ENCODE data around the gene DMKN.

Gene DMKN

GRCh38 chr19:35534803-35535480, 21.5 kb upstream of the DMKN start:
- no peak overlapping the region for H3K27ac ChIP-seq (ENCODE audit: low read length)
- H3K9ac ChIP-seq (ENCODE audit: low read length in 2 of 2), result no peak overlapping the region
- H3K4me1 ChIP-seq (ENCODE audit: control insufficient read depth, insufficient read depth, low read length), result peaks cover 3% of the 10 kb centered on the region
- peaks cover 30 to 31% of the 10 kb centered on the region in 2 donors for H3K27me3 ChIP-seq (ENCODE audit: control insufficient read depth in 1 of 2, insufficient read depth in 2 of 2, low read length in 2 of 2)
- no peaks in the 10 kb centered on the region for H3K36me3 ChIP-seq (ENCODE audit: control insufficient read depth in 2 of 2, insufficient read depth in 2 of 2, low read length in 2 of 2)
- no peaks in the 10 kb centered on the region for H3K9me3 ChIP-seq (ENCODE audit: control insufficient read depth in 2 of 2, low read length in 2 of 2)
- no peak overlapping the region for H3K4me3 ChIP-seq (ENCODE audit: low read length in 2 of 2)

DNA sequence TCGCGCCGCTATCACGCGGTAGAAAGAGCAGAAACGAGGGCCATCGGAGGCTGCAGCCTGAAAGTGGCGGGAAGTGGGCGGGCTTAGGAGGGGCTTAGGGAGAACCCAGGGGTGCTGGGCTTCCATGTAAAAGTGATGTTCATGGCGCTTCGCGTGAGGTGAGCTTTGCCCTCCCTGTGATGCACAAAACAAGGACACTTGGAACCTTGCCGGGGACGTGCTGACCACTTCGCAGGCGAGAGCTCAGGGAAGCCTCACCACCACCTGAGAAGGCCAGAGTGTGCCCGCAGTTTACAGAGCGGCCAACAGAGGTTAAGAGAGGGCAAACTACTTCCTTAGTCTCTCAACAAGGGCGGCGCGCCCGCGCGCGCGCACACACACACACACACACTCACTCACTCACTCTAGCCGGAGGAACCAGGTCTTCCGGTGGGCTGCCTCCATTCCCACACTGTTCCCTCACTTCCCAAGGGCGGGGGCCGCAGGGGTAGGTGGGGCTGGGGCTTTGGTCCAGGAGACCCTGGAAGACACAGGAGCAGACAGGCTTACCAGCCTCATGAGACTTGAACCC, 20.5 kb upstream of the DMKN start:
- H3K4me3 ChIP-seq (ENCODE audit: low read length in 2 of 2), result no peak overlapping the region
- no peaks in the 10 kb centered on the region for H3K36me3 ChIP-seq (ENCODE audit: control insufficient read depth in 2 of 2, insufficient read depth in 2 of 2, low read length in 2 of 2)
- peaks cover 37 to 40% of the 10 kb centered on the region in 2 donors for H3K27me3 ChIP-seq (ENCODE audit: control insufficient read depth in 1 of 2, insufficient read depth in 2 of 2, low read length in 2 of 2)
- H3K27ac ChIP-seq (ENCODE audit: low read length), result no peak overlapping the region
- no peaks in the 10 kb centered on the region for H3K9me3 ChIP-seq (ENCODE audit: control insufficient read depth in 2 of 2, low read length in 2 of 2)
- no peak overlapping the region for H3K9ac ChIP-seq (ENCODE audit: low read length in 2 of 2)
- peaks cover 3% of the 10 kb centered on the region for H3K4me1 ChIP-seq (ENCODE audit: control insufficient read depth, insufficient read depth, low read length)

GRCh38 chr19:35533201-35533821, 19.9 kb upstream of the DMKN start, which contains the start of gene GAPDHS:
TSS of gene GAPDHS (plus strand) at chr19:35533456. CDS start at chr19:35533528, 72 bp downstream.
- H3K36me3 ChIP-seq (ENCODE audit: control insufficient read depth in 2 of 2, insufficient read depth in 2 of 2, low read length in 2 of 2), result no peaks in the 10 kb centered on the region
- no peak within 1 kb of the TSS for H3K4me3 ChIP-seq (ENCODE audit: low read length in 2 of 2)
- no peak within 1 kb of the TSS for H3K9ac ChIP-seq (ENCODE audit: low read length in 2 of 2)
- H3K27me3 ChIP-seq (ENCODE audit: control insufficient read depth in 1 of 2, insufficient read depth in 2 of 2, low read length in 2 of 2), result peaks cover 39 to 45% of the 10 kb centered on the region in 2 donors
- H3K4me1 ChIP-seq (ENCODE audit: control insufficient read depth, insufficient read depth, low read length), result peaks cover 3% of the 10 kb centered on the region
- no peak within 1 kb of the TSS for H3K27ac ChIP-seq (ENCODE audit: low read length)
- no peaks in the 10 kb centered on the region for H3K9me3 ChIP-seq (ENCODE audit: control insufficient read depth in 2 of 2, low read length in 2 of 2)

- no peaks in the 10 kb centered on the region for H3K9me3 ChIP-seq (ENCODE audit: control insufficient read depth in 2 of 2, low read length in 2 of 2)
- H3K36me3 ChIP-seq (ENCODE audit: control insufficient read depth in 2 of 2, insufficient read depth in 2 of 2, low read length in 2 of 2), result no peaks in the 10 kb centered on the region
- H3K27me3 ChIP-seq (ENCODE audit: control insufficient read depth in 1 of 2, insufficient read depth in 2 of 2, low read length in 2 of 2), result peaks cover 48 to 52% of the 10 kb centered on the region in 2 donors
- peaks cover 3% of the 10 kb centered on the region for H3K4me1 ChIP-seq (ENCODE audit: control insufficient read depth, insufficient read depth, low read length)
- H3K9ac ChIP-seq (ENCODE audit: low read length in 2 of 2), result no peak overlapping the region
- no peak overlapping the region for H3K4me3 ChIP-seq (ENCODE audit: low read length in 2 of 2)
- H3K27ac ChIP-seq (ENCODE audit: low read length), result no peak overlapping the region
Observed at GRCh38 chr19:35531291-35531690, 17.8 kb upstream of the DMKN start.

DNA sequence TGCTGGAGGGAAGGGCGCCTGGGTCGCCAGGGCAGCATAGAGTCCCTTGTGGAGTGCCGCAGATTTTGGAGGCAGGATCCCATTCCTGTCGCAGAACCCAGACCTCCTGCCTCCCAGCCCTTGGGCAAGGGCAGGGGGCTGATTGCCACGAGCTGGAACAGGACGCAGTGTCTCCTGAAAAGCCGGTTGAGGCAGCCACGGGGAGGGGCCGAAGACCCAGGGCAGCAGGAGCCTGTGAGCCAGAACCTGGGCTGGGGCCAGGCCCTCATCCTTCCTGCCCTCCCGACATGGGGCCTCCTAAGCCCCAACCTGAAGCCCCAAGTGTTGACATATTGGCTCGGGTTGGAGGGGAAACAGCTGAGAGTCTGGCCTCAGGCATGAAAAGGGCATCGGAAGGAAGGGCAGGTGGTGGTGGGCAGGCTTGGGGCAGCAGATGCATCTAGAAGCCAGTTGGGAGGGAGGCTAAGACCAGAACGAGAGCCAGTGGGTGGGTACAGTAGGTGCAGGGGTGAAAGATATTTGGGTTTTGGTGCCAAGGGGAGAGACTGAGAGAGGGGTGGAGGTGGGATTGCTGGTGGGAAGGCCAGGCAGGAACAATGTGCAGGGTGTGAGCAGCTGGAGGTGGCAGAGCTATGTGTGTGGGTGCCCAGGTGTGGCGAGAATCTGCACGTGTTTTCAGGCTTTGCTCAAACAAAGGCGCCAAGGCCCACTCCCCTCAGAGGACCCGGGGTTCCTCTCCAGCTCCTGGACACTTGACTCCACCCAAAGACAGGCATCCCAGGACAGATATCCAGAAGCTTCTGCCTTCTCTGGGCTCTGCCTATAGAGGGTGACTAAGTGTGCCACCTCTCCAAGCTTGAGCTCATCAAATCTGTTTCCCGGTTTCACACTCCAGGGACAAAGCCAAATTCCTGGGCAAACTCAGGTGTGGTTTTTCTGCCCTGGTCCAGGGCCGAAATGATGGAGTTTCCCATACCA, 16.1 kb upstream of the DMKN start:
- Histone ChIP-seq H3K9me3 (ENCODE audit: control insufficient read depth in 2 of 2, low read length in 2 of 2) (no peaks in the 10 kb centered on the region), H3K36me3 (ENCODE audit: control insufficient read depth in 2 of 2, insufficient read depth in 2 of 2, low read length in 2 of 2) (no peaks in the 10 kb centered on the region), H3K27me3 (ENCODE audit: control insufficient read depth in 1 of 2, insufficient read depth in 2 of 2, low read length in 2 of 2) (peaks cover 51 to 58% of the 10 kb centered on the region in 2 donors)

GRCh38 chr19:35528218-35529038, 15.0 kb upstream of the DMKN start, which contains the start of gene SBSN:
TSS of gene SBSN (minus strand) at chr19:35528311. CDS start at chr19:35528281, 30 bp downstream.
- Histone ChIP-seq H3K9ac (ENCODE audit: low read length in 2 of 2) (no peak within 1 kb of the TSS), H3K4me3 (ENCODE audit: low read length in 2 of 2) (no peak within 1 kb of the TSS), H3K27ac (ENCODE audit: low read length) (no peak within 1 kb of the TSS), H3K9me3 (ENCODE audit: control insufficient read depth in 2 of 2, low read length in 2 of 2) (no peaks in the 10 kb centered on the region), H3K4me1 (ENCODE audit: control insufficient read depth, insufficient read depth, low read length) (peaks cover under 1% of the 10 kb centered on the region), H3K27me3 (ENCODE audit: control insufficient read depth in 1 of 2, insufficient read depth in 2 of 2, low read length in 2 of 2) (peaks cover 40 to 49% of the 10 kb centered on the region in 2 donors), H3K36me3 (ENCODE audit: control insufficient read depth in 2 of 2, insufficient read depth in 2 of 2, low read length in 2 of 2) (no peaks in the 10 kb centered on the region)

More for the DNA sequence above, 16.1 kb upstream of the DMKN start:
- no peak overlapping the region for H3K27ac ChIP-seq (ENCODE audit: low read length)
- no peak overlapping the region for H3K9ac ChIP-seq (ENCODE audit: low read length in 2 of 2)
- H3K4me1 ChIP-seq (ENCODE audit: control insufficient read depth, insufficient read depth, low read length), result peaks cover 3% of the 10 kb centered on the region
- H3K4me3 ChIP-seq (ENCODE audit: low read length in 2 of 2), result no peak overlapping the region

DNA sequence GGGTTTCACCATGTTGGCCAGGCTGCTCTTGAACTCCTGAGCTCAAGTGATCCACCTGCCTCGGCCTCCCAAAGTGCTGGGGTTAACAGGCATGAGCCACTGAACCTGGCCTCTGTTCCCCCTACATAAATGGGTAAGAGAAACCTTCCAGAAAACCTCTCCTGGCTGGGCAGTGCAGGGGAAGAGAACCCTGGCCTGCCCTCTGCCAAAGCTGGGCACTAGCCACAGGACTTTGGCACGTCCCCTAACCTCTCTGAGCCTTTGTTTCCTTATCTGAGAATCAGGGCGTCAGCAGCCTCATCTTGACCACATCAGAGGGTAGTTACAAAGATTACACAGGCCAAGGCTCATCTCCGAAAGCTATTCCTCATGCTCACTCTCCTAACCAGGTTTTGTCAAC, 12.4 kb upstream of the DMKN start:
- H3K9me3 ChIP-seq (ENCODE audit: control insufficient read depth in 2 of 2, low read length in 2 of 2), result no peaks in the 10 kb centered on the region
- no peak overlapping the region for H3K27ac ChIP-seq (ENCODE audit: low read length)
- no peak overlapping the region for H3K4me3 ChIP-seq (ENCODE audit: low read length in 2 of 2)
- no peaks in the 10 kb centered on the region for H3K4me1 ChIP-seq (ENCODE audit: control insufficient read depth, insufficient read depth, low read length)
- H3K36me3 ChIP-seq (ENCODE audit: control insufficient read depth in 2 of 2, insufficient read depth in 2 of 2, low read length in 2 of 2), result no peaks in the 10 kb centered on the region
- no peak overlapping the region for H3K9ac ChIP-seq (ENCODE audit: low read length in 2 of 2)
- H3K27me3 ChIP-seq (ENCODE audit: control insufficient read depth in 1 of 2, insufficient read depth in 2 of 2, low read length in 2 of 2), result peaks cover 27 to 31% of the 10 kb centered on the region in 2 donors

GRCh38 chr19:35524181-35524837, 10.9 kb upstream of the DMKN start:
- no peaks in the 10 kb centered on the region for H3K9me3 ChIP-seq (ENCODE audit: control insufficient read depth in 2 of 2, low read length in 2 of 2)
- H3K27me3 ChIP-seq (ENCODE audit: control insufficient read depth in 1 of 2, insufficient read depth in 2 of 2, low read length in 2 of 2), result peaks cover 16 to 27% of the 10 kb centered on the region in 2 donors
- H3K4me3 ChIP-seq (ENCODE audit: low read length in 2 of 2), result no peak overlapping the region
- no peaks in the 10 kb centered on the region for H3K4me1 ChIP-seq (ENCODE audit: control insufficient read depth, insufficient read depth, low read length)
- H3K27ac ChIP-seq (ENCODE audit: low read length), result no peak overlapping the region
- H3K9ac ChIP-seq (ENCODE audit: low read length in 2 of 2), result no peak overlapping the region
- no peaks in the 10 kb centered on the region for H3K36me3 ChIP-seq (ENCODE audit: control insufficient read depth in 2 of 2, insufficient read depth in 2 of 2, low read length in 2 of 2)

DNA sequence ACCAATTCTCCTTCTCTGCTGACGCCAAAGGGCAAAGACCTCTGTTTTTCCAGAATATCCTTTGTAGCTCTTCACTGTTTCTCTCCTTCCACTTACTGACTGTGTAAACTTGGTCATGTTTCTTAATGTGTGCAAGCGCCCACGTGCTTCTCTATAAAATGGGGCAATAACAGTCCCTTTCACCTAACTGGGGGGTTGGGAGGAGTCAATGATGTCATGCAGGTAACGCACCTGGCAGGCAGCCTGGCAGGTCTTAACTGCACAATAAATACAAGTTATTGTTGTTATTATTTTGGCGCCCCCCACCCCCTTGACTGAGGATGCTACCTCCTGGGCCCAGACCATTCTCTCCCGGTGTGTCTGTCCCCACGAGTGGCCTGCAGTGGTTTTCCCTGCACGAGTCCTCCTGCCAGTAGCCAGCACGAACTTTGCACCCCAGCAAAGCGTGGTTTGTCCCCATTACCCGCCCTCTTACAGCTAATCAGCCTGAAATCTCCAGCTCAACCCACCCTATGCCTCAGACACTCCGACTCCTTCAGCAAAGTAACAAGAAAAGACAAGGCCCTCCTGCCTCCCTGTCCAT, 9.4 kb upstream of the DMKN start:
- Histone ChIP-seq H3K36me3 (ENCODE audit: control insufficient read depth in 2 of 2, insufficient read depth in 2 of 2, low read length in 2 of 2) (no peaks in the 10 kb centered on the region), H3K27ac (ENCODE audit: low read length) (no peak overlapping the region)

More for the DNA sequence above, 9.4 kb upstream of the DMKN start:
- H3K9ac ChIP-seq (ENCODE audit: low read length in 2 of 2), result no peak overlapping the region
- peaks cover 5 to 19% of the 10 kb centered on the region in 2 donors for H3K27me3 ChIP-seq (ENCODE audit: control insufficient read depth in 1 of 2, insufficient read depth in 2 of 2, low read length in 2 of 2)
- no peaks in the 10 kb centered on the region for H3K9me3 ChIP-seq (ENCODE audit: control insufficient read depth in 2 of 2, low read length in 2 of 2)
- H3K4me1 ChIP-seq (ENCODE audit: control insufficient read depth, insufficient read depth, low read length), result no peaks in the 10 kb centered on the region
- no peak overlapping the region for H3K4me3 ChIP-seq (ENCODE audit: low read length in 2 of 2)

Measured in stomach smooth muscle (tissue), 2 donors.